HT-29 (cell line): Measurements from ENCODE around the gene COL19A1. TPM values are rescaled to one million over a fixed set of nuclear protein-coding genes. Genes with fewer than 3 reads are reported as not detected.

Experiments
- DNase-seq: peaks from one replicate; pipeline ENCODE4 v3.0.0-alpha.2; 2015; ENCODE audit warnings: low spot score
- total RNA-seq: library from RNA; depleted of rRNA; stranded (reverse); fragments of >200 nt; shearing (Covaris generic); gene quantifications from 2 replicates; pipeline ENCODE4 v1.2.3, GENCODE V29; 2014

The COL19A1 gene
- total RNA-seq, 1 experiment from 2014 or later, result not detected

- DNase-seq, result no peak
Observed at GRCh38 chr6:70168681-70169377, 302.5 kb downstream of the COL19A1 start.

- DNase-seq, result no peak
Observed at GRCh38 chr6:70171236-70171635, 304.9 kb downstream of the COL19A1 start.

- no peak for DNase-seq
Observed at GRCh38 chr6:70172252-70172651, 305.9 kb downstream of the COL19A1 start.

GRCh38 chr6:70175770-70176169 is 309.4 kb downstream of the COL19A1 start:
- DNase-seq, result no peak

- DNase-seq, result no peak
Observed at GRCh38 chr6:70176842-70177550, 310.6 kb downstream of the COL19A1 start.

GRCh38 chr6:70180183-70180900 is 314.0 kb downstream of the COL19A1 start:
- DNase-seq, result no peak

GRCh38 chr6:70180901-70181599 is 314.7 kb downstream of the COL19A1 start:
- no peak for DNase-seq

GRCh38 chr6:70183538-70183937 is 317.2 kb downstream of the COL19A1 start:
- no peak for DNase-seq

- no peak for DNase-seq
Observed at GRCh38 chr6:70184723-70185122, 318.4 kb downstream of the COL19A1 start.

- DNase-seq, result no peak
Observed at GRCh38 chr6:70186461-70186860, 320.1 kb downstream of the COL19A1 start.

- no peak for DNase-seq
Observed at GRCh38 chr6:70188202-70188601, 321.8 kb downstream of the COL19A1 start.

GRCh38 chr6:70194421-70194820 is 328.1 kb downstream of the COL19A1 start:
- no peak for DNase-seq

GRCh38 chr6:70196531-70196930 is 330.2 kb downstream of the COL19A1 start:
- DNase-seq, result no peak

GRCh38 chr6:70198785-70199184 is 332.4 kb downstream of the COL19A1 start:
- no peak for DNase-seq

GRCh38 chr6:70208235-70208790 is 342.0 kb downstream of the COL19A1 start:
- no peak for DNase-seq

GRCh38 chr6:70210462-70210861 is 344.1 kb downstream of the COL19A1 start:
- peak; percentile 30 for DNase-seq

GRCh38 chr6:70215460-70216108 is 349.2 kb downstream of the COL19A1 start:
- DNase-seq, result no peak

- DNase-seq, result no peak
Observed at GRCh38 chr6:70216767-70217166, 350.4 kb downstream of the COL19A1 start.

GRCh38 chr6:70219943-70220613 is 353.7 kb downstream of the COL19A1 start:
- no peak for DNase-seq

- peak; percentile 38 for DNase-seq
Observed at GRCh38 chr6:70221025-70221714, 354.8 kb downstream of the COL19A1 start.
